Ascending aorta (tissue), 2 donors: ENCODE data around the gene KLF15. TPM values are rescaled to one million over a fixed set of nuclear protein-coding genes. Genes with fewer than 3 reads are reported as not detected.

Experiments
- DNase-seq, 2 donors: peaks; one replicate each; pipeline ENCODE4 v3.0.0-alpha.2; 2019; ENCODE audit warnings: low spot score in 2 of 2
- H3K27ac ChIP-seq, 2 donors: fragments of 200-600 bp; sonication (generic); one replicate each; pipeline ENCODE4 v1.5.1; 2016 to 2017; ENCODE audit warnings: mild to moderate bottlenecking in 1 of 2
- H3K27me3 ChIP-seq: fragments of 200-600 bp; sonication (generic); one replicate; pipeline ENCODE4 v1.5.1; 2017
- H3K36me3 ChIP-seq, 2 donors: fragments of 200-600 bp; sonication (generic); one replicate each; pipeline ENCODE4 v1.5.1; 2016
- H3K4me1 ChIP-seq, 2 donors: fragments of 200-600 bp; sonication (generic); one replicate each; pipeline ENCODE4 v1.5.1; 2016 to 2017; ENCODE audit warnings: mild to moderate bottlenecking in 1 of 2
- H3K4me3 ChIP-seq, 2 donors: fragments of 200-600 bp; sonication (generic); one replicate each; pipeline ENCODE4 v1.5.1; 2016 to 2017; ENCODE audit warnings: mild to moderate bottlenecking in 1 of 2
- H3K9me3 ChIP-seq, 2 donors: fragments of 200-600 bp; sonication (generic); one replicate each; pipeline ENCODE4 v1.5.1; 2016
- CTCF ChIP-seq, 3 experiments: fragments of 200-600 bp in 2 of 3; fragments of 450-650 bp in 1 of 3; sonication (generic) in 2 of 3; IDR thresholded peaks; one replicate each; pipeline ENCODE4 v1.5.1; 2016 to 2019; ENCODE audit warnings: antibody characterized with exemption in 3 of 3, mild to moderate bottlenecking in 1 of 3, moderate library complexity in 1 of 3
- intact Hi-C: fragments of 100-400 bp; cut with DNase I; formaldehyde crosslinking; loops from one replicate; pipeline ENCODE4 v1.15.1; 2023
- total RNA-seq: library from RNA; depleted of rRNA; stranded (reverse); fragments of >200 nt; gene quantifications from one replicate; pipeline ENCODE4 v1.1.0, GENCODE V29; 2016

Gene KLF15
- total RNA-seq, 1 donor from 2014 or later = 74.0 TPM

GRCh38 chr3:126312341-126312740 is 44.9 kb downstream of the KLF15 start:
- intact Hi-C loops = no loop called here

GRCh38 chr3:126311338-126311978 is 45.8 kb downstream of the KLF15 start:
- H3K4me3 ChIP-seq = no peak overlapping the region
- intact Hi-C loops = no loop called here
- H3K9me3 ChIP-seq = no peaks in the 10 kb centered on the region
- H3K27me3 ChIP-seq = no peaks in the 10 kb centered on the region
- TF ChIP-seq CTCF (IDR thresholded peaks at IDR 0.05) = no peak
- no peaks in the 10 kb centered on the region for H3K4me1 ChIP-seq
- DNase-seq = peak in 1 of 2 donors; percentile 59
- H3K27ac ChIP-seq = no peak overlapping the region
- H3K36me3 ChIP-seq = no peaks in the 10 kb centered on the region

More at GRCh38 chr3:126312341-126312740, 44.9 kb downstream of the KLF15 start:
- DNase-seq = peak in 1 of 2 donors; percentile 25
- Histone ChIP-seq H3K27me3 (no peaks in the 10 kb centered on the region), H3K4me1 (no peaks in the 10 kb centered on the region), H3K9me3 (peaks cover 0 to 1% of the 10 kb centered on the region in 2 donors), H3K36me3 (no peaks in the 10 kb centered on the region), H3K27ac (no peak overlapping the region), H3K4me3 (no peak overlapping the region)
- no peak for TF ChIP-seq CTCF (IDR thresholded peaks at IDR 0.05)

GRCh38 chr3:126310816-126311215 is 46.4 kb downstream of the KLF15 start:
- intact Hi-C loops = no loop called here
- Histone ChIP-seq H3K4me3 (no peak overlapping the region), H3K36me3 (no peaks in the 10 kb centered on the region), H3K4me1 (no peaks in the 10 kb centered on the region), H3K27ac (no peak overlapping the region), H3K9me3 (no peaks in the 10 kb centered on the region), H3K27me3 (no peaks in the 10 kb centered on the region)
- peak in 1 of 2 donors; percentile 53 for DNase-seq
- TF ChIP-seq CTCF (IDR thresholded peaks at IDR 0.05) = no peak

GRCh38 chr3:126309861-126310655 is 47.1 kb downstream of the KLF15 start:
- no peak for TF ChIP-seq CTCF (IDR thresholded peaks at IDR 0.05)
- H3K9me3 ChIP-seq = no peaks in the 10 kb centered on the region
- no peak overlapping the region for H3K27ac ChIP-seq
- H3K27me3 ChIP-seq = no peaks in the 10 kb centered on the region
- intact Hi-C loops = no loop called here
- peak in 1 of 2 donors; percentile 44 for DNase-seq
- H3K4me3 ChIP-seq = no peak overlapping the region
- H3K36me3 ChIP-seq = no peaks in the 10 kb centered on the region
- no peaks in the 10 kb centered on the region for H3K4me1 ChIP-seq

GRCh38 chr3:126309165-126309564 is 48.0 kb downstream of the KLF15 start:
- peak in 1 of 2 donors; percentile 39 for DNase-seq
- Histone ChIP-seq H3K27me3 (no peaks in the 10 kb centered on the region), H3K4me3 (no peak overlapping the region), H3K27ac (no peak overlapping the region), H3K4me1 (no peaks in the 10 kb centered on the region), H3K9me3 (no peaks in the 10 kb centered on the region), H3K36me3 (no peaks in the 10 kb centered on the region)
- no peak for TF ChIP-seq CTCF (IDR thresholded peaks at IDR 0.05)
- intact Hi-C loops = no loop called here
